Spleen (tissue), 7 donors: Measurements from ENCODE around the gene ST7.

Source experiments
- CTCF ChIP-seq, 11 experiments: fragments of 200-600 bp in 7 of 11; fragments of 450-650 bp in 4 of 11; sonication (generic) in 4 of 11; IDR thresholded peaks in 8 of 11; conservative IDR thresholded peaks in 3 of 11; 1 replicate in 7 of 11; 2 replicates in 4 of 11; pipeline versions ENCODE4 v1.4.0 to v1.8.0; 2016 to 2021; ENCODE audit warnings: antibody characterized with exemption in 11 of 11, inconsistent platforms in 4 of 11, mild to moderate bottlenecking in 1 of 11
- POLR2A ChIP-seq, 3 donors: fragments of 450-650 bp; IDR thresholded peaks; one replicate each; pipeline ENCODE4 v1.5.1; 2017; ENCODE audit warnings: antibody characterized with exemption in 3 of 3, mild to moderate bottlenecking in 1 of 3
- POLR2AphosphoS5 ChIP-seq, 3 donors: sonication (generic); formaldehyde crosslinking; IDR thresholded peaks; one replicate each; pipeline ENCODE4 v1.5.1; 2017; ENCODE audit warnings: antibody characterized with exemption in 3 of 3
- donor health status: DM: no; HTN: no; CAD: no; lungs with moderate emphysema.
- donor health status: DM: no; HTN: no; CAD: no.
- donor health status: DM: no; HTN: no; CAD: no.

DNA sequence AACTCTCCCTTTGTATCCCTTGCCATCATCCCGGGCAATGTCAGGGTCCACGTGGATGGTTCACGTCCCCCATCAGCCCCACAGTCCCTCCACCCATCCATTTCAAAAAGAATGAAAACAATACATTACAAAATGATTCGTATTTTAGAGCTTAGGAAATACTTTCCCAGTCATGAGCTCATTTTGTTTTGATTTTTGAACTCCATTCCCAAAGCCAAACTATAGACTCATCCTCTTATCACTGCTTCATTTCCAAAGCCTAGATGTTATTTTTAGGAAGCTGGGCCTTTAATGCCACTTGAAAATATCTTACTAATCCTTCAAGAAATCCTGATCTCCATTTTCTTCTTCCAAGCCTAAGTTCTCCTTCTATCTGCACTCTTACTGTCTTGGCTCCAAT, 297.5 kb downstream of the ST7 start:
- no peak for TF ChIP-seq CTCF (IDR thresholded peaks at IDR 0.05 in 8 of 11, conservative IDR thresholded peaks at IDR 0.05 in 3 of 11)
- no peak for TF ChIP-seq POLR2AphosphoS5 (IDR thresholded peaks at IDR 0.05)
- TF ChIP-seq POLR2A (IDR thresholded peaks at IDR 0.05): no peak
